ENCODE results near the gene TTLL13. TPM values are rescaled to one million over a fixed set of nuclear protein-coding genes. Genes with fewer than 3 reads are reported as not detected.

The TTLL13 gene
- total and polyA plus RNA-seq, 9 of the 15 experiments (the other 6 are each of a cell fraction or from before 2014, with no cell fraction given), result 0.05 to 0.24 (median 0.11) TPM; not detected in 1

DNA sequence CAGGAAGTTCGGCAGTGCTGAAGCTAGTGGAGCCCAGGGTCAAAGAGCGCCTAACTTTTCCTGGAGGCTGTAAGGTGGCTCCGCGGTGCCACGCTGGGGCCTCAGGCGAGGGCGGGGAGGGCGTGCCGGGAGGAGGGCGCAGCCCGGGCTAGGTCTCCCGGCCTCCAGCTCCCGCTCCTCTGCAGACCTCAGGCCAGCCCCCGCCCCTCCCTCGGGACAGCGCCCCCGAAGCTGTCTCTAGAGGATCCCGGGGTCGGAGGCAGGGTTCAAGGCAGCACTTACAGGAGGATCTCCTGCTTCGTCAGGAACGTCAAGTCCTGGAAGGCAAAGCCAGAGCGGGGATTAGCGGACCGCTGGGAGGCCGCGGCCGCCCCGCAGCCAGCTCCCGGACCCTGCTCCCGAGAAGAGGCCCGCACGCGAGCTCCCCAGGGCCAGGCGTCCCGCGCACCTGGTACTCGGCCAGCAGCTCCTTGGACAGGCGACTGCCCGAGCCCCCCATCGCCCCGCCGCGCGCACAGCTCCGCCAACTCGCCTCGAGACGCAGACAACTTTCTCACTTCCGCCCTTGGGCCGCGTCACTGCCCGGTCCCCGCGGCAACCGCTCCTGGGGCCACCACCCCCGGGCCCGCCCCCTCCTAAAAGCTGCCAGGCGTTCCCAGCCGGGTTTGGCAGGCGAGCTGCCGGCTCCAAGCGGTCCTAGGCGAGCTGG lies 15.8 kb upstream of the TTLL13 start, which contains the start of gene CIB1 (continued):
- TF ChIP-seq, protein P1, sequence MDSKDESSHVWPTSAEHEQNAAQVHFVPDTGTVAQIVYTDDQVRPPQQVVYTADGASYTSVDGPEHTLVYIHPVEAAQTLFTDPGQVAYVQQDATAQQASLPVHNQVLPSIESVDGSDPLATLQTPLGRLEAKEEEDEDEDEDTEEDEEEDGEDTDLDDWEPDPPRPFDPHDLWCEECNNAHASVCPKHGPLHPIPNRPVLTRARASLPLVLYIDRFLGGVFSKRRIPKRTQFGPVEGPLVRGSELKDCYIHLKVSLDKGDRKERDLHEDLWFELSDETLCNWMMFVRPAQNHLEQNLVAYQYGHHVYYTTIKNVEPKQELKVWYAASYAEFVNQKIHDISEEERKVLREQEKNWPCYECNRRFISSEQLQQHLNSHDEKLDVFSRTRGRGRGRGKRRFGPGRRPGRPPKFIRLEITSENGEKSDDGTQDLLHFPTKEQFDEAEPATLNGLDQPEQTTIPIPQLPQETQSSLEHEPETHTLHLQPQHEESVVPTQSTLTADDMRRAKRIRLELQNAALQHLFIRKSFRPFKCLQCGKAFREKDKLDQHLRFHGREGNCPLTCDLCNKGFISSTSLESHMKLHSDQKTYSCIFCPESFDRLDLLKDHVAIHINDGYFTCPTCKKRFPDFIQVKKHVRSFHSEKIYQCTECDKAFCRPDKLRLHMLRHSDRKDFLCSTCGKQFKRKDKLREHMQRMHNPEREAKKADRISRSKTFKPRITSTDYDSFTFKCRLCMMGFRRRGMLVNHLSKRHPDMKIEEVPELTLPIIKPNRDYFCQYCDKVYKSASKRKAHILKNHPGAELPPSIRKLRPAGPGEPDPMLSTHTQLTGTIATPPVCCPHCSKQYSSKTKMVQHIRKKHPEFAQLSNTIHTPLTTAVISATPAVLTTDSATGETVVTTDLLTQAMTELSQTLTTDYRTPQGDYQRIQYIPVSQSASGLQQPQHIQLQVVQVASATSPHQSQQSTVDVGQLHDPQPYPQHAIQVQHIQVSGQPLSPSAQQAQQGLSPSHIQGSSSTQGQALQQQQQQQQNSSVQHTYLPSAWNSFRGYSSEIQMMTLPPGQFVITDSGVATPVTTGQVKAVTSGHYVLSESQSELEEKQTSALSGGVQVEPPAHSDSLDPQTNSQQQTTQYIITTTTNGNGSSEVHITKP (IDR thresholded peaks at IDR 0.05; ENCODE audit: partially characterized antibody), result no peak
- TF ChIP-seq ERF (CRISPR knock-in tag; IDR thresholded peaks at IDR 0.05) (peak; percentile 70; the same call in 1 of the 2 replicates), RBM34 (IDR thresholded peaks at IDR 0.05; ENCODE audit: borderline replicate concordance, insufficient read depth, low read length) (no peak), SIN3B (IDR thresholded peaks at IDR 0.05; ENCODE audit: low read depth) (peak; percentile 53; the same call in 1 of the 2 replicates), ZNF263 (CRISPR knock-in tag; IDR thresholded peaks at IDR 0.05; ENCODE audit: borderline replicate concordance) (no peak), BRF1 (IDR thresholded peaks at IDR 0.05; ENCODE audit: borderline replicate concordance, extremely low read depth, insufficient read length) (no peak), POLR2G (IDR thresholded peaks at IDR 0.05; ENCODE audit: low read depth, low read length) (peak; percentile 88), ZNF561 (CRISPR knock-in tag; conservative IDR thresholded peaks at IDR 0.05) (no peak), EP400 (IDR thresholded peaks at IDR 0.05) (peak; percentile 56; the same call in 1 of the 2 replicates)
- TF ChIP-seq, protein P2, sequence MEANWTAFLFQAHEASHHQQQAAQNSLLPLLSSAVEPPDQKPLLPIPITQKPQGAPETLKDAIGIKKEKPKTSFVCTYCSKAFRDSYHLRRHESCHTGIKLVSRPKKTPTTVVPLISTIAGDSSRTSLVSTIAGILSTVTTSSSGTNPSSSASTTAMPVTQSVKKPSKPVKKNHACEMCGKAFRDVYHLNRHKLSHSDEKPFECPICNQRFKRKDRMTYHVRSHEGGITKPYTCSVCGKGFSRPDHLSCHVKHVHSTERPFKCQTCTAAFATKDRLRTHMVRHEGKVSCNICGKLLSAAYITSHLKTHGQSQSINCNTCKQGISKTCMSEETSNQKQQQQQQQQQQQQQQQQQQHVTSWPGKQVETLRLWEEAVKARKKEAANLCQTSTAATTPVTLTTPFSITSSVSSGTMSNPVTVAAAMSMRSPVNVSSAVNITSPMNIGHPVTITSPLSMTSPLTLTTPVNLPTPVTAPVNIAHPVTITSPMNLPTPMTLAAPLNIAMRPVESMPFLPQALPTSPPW (CRISPR knock-in tag; IDR thresholded peaks at IDR 0.05), result peak; percentile 92; the same call in 1 of the 2 replicates
- TF ChIP-seq, protein P3, sequence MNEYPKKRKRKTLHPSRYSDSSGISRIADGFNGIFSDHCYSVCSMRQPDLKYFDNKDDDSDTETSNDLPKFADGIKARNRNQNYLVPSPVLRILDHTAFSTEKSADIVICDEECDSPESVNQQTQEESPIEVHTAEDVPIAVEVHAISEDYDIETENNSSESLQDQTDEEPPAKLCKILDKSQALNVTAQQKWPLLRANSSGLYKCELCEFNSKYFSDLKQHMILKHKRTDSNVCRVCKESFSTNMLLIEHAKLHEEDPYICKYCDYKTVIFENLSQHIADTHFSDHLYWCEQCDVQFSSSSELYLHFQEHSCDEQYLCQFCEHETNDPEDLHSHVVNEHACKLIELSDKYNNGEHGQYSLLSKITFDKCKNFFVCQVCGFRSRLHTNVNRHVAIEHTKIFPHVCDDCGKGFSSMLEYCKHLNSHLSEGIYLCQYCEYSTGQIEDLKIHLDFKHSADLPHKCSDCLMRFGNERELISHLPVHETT (CRISPR knock-in tag; conservative IDR thresholded peaks at IDR 0.05 in 1 of 2, IDR thresholded peaks at IDR 0.05 in 1 of 2), result 0 out of 4 replicates have a peak, but pooled peaks of 1 of the 2 experiments have one; percentile 17
- TF ChIP-seq, protein P4, sequence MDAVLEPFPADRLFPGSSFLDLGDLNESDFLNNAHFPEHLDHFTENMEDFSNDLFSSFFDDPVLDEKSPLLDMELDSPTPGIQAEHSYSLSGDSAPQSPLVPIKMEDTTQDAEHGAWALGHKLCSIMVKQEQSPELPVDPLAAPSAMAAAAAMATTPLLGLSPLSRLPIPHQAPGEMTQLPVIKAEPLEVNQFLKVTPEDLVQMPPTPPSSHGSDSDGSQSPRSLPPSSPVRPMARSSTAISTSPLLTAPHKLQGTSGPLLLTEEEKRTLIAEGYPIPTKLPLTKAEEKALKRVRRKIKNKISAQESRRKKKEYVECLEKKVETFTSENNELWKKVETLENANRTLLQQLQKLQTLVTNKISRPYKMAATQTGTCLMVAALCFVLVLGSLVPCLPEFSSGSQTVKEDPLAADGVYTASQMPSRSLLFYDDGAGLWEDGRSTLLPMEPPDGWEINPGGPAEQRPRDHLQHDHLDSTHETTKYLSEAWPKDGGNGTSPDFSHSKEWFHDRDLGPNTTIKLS (IDR thresholded peaks at IDR 0.05; ENCODE audit: borderline replicate concordance, low read depth), result peak; percentile 35
- TF ChIP-seq, protein P5, sequence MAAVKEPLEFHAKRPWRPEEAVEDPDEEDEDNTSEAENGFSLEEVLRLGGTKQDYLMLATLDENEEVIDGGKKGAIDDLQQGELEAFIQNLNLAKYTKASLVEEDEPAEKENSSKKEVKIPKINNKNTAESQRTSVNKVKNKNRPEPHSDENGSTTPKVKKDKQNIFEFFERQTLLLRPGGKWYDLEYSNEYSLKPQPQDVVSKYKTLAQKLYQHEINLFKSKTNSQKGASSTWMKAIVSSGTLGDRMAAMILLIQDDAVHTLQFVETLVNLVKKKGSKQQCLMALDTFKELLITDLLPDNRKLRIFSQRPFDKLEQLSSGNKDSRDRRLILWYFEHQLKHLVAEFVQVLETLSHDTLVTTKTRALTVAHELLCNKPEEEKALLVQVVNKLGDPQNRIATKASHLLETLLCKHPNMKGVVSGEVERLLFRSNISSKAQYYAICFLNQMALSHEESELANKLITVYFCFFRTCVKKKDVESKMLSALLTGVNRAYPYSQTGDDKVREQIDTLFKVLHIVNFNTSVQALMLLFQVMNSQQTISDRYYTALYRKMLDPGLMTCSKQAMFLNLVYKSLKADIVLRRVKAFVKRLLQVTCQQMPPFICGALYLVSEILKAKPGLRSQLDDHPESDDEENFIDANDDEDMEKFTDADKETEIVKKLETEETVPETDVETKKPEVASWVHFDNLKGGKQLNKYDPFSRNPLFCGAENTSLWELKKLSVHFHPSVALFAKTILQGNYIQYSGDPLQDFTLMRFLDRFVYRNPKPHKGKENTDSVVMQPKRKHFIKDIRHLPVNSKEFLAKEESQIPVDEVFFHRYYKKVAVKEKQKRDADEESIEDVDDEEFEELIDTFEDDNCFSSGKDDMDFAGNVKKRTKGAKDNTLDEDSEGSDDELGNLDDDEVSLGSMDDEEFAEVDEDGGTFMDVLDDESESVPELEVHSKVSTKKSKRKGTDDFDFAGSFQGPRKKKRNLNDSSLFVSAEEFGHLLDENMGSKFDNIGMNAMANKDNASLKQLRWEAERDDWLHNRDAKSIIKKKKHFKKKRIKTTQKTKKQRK (IDR thresholded peaks at IDR 0.05; ENCODE audit: borderline replicate concordance, low read depth, low read length), result no peak

Data from K562 (cell line).